ENCODE data around the gene PCDHA6.
"Not testable (repeated sequence)": the region's sequence is repeated elsewhere in the genome, so short reads cannot be mapped to it uniquely, and the experiment has no call there.

PCDHA6 gene

GRCh38 chr5:140791089-140791488 lies 36.7 kb upstream of the PCDHA6 start:
- no peak for TF ChIP-seq CTCF (IDR thresholded peaks at IDR 0.05)
- Histone ChIP-seq H3K27me3 (ENCODE audit: control insufficient read depth, insufficient read depth, low read length) (no peaks in the 10 kb centered on the region), H3K36me3 (ENCODE audit: control insufficient read depth, insufficient read depth, low read length) (peaks cover 5% of the 10 kb centered on the region), H3K4me3 (ENCODE audit: low read depth, low read length) (no peak overlapping the region), H3K27ac (no peak overlapping the region), H3K4me1 (no peaks in the 10 kb centered on the region), H3K79me2 (no peaks in the 10 kb centered on the region), H3K4me2 (ENCODE audit: low read length) (no peak overlapping the region), H2AFZ (no peak overlapping the region), H3K9me3 (ENCODE audit: control insufficient read depth, low read length) (peaks cover 8% of the 10 kb centered on the region), H3K9ac (no peak overlapping the region)

- no peaks in the 10 kb centered on the region for H3K79me2 ChIP-seq
- H3K36me3 ChIP-seq (ENCODE audit: control insufficient read depth, insufficient read depth, low read length) = peaks cover 4% of the 10 kb centered on the region
- no peak within 1 kb of the TSS for H3K4me3 ChIP-seq (ENCODE audit: low read depth, low read length)
- H3K27me3 ChIP-seq (ENCODE audit: control insufficient read depth, insufficient read depth, low read length) = no peaks in the 10 kb centered on the region
- H3K4me2 ChIP-seq (ENCODE audit: low read length) = no peak within 1 kb of the TSS
- no peak for TF ChIP-seq CTCF (IDR thresholded peaks at IDR 0.05)
- no peak within 1 kb of the TSS for H3K9ac ChIP-seq
- no peaks in the 10 kb centered on the region for H3K4me1 ChIP-seq
- H3K27ac ChIP-seq = no peak within 1 kb of the TSS
- peaks cover 2% of the 10 kb centered on the region for H3K9me3 ChIP-seq (ENCODE audit: control insufficient read depth, low read length)
- no peak within 1 kb of the TSS for H2AFZ ChIP-seq
These were observed 33.0 kb upstream of the PCDHA6 start, which contains the start of gene PCDHA2 for GRCh38 chr5:140794595-140795258. PCDHA2 (plus strand) TSS chr5:140794852.

GRCh38 chr5:140795259-140795641 lies 32.5 kb upstream of the PCDHA6 start:
- Histone ChIP-seq H2AFZ (no peak overlapping the region), H3K4me3 (ENCODE audit: low read depth, low read length) (no peak overlapping the region), H3K4me2 (ENCODE audit: low read length) (no peak overlapping the region), H3K79me2 (no peaks in the 10 kb centered on the region), H3K4me1 (no peaks in the 10 kb centered on the region), H3K27me3 (ENCODE audit: control insufficient read depth, insufficient read depth, low read length) (no peaks in the 10 kb centered on the region), H3K36me3 (ENCODE audit: control insufficient read depth, insufficient read depth, low read length) (peaks cover 4% of the 10 kb centered on the region), H3K27ac (no peak overlapping the region), H3K9me3 (ENCODE audit: control insufficient read depth, low read length) (peaks cover 4% of the 10 kb centered on the region), H3K9ac (no peak overlapping the region)
- TF ChIP-seq CTCF (IDR thresholded peaks at IDR 0.05) = no peak

- not testable (repeated sequence) for H3K4me2 ChIP-seq (ENCODE audit: low read length); H3K4me1 ChIP-seq; H3K9me3 ChIP-seq (ENCODE audit: control insufficient read depth, low read length); H3K27me3 ChIP-seq (ENCODE audit: control insufficient read depth, insufficient read depth, low read length); H3K4me3 ChIP-seq (ENCODE audit: low read depth, low read length); H3K27ac ChIP-seq; H3K79me2 ChIP-seq; H3K9ac ChIP-seq; H2AFZ ChIP-seq; H3K36me3 ChIP-seq (ENCODE audit: control insufficient read depth, insufficient read depth, low read length)
These were observed 31.6 kb upstream of the PCDHA6 start for GRCh38 chr5:140796072-140796717.

- Histone ChIP-seq H3K4me2 (ENCODE audit: low read length) (no peak overlapping the region), H3K9ac (no peak overlapping the region), H2AFZ (no peak overlapping the region), H3K4me1 (no peaks in the 10 kb centered on the region), H3K36me3 (ENCODE audit: control insufficient read depth, insufficient read depth, low read length) (peaks cover 4% of the 10 kb centered on the region), H3K79me2 (no peaks in the 10 kb centered on the region), H3K4me3 (ENCODE audit: low read depth, low read length) (no peak overlapping the region), H3K9me3 (ENCODE audit: control insufficient read depth, low read length) (peaks cover 4% of the 10 kb centered on the region), H3K27me3 (ENCODE audit: control insufficient read depth, insufficient read depth, low read length) (no peaks in the 10 kb centered on the region), H3K27ac (no peak overlapping the region)
- TF ChIP-seq CTCF (IDR thresholded peaks at IDR 0.05) = no peak
These were observed 31.1 kb upstream of the PCDHA6 start for GRCh38 chr5:140796718-140797095.

All from parathyroid adenoma (tissue), 2 donors.